GM19397 (cell line): ENCODE results near the gene CDH26.
"Not testable (repeated sequence)": the region's sequence is repeated elsewhere in the genome, so short reads cannot be mapped to it uniquely, and the experiment has no call there.

Experiments
- ATAC-seq: cut with Tn5 transposase; IDR thresholded peaks from one replicate; pipeline ENCODE4 v1.9.1; 2021; ENCODE audit warnings: mild to moderate bottlenecking, moderate library complexity; ENCODE audit not compliant: unreplicated experiment

Gene CDH26

GRCh38 chr20:60040471-60041162 is 82.4 kb downstream of the CDH26 start:
- no peak for ATAC-seq

GRCh38 chr20:60041436-60042165 is 83.4 kb downstream of the CDH26 start:
- ATAC-seq: not testable (repeated sequence)

GRCh38 chr20:60043435-60043834 is 85.2 kb downstream of the CDH26 start:
- no peak for ATAC-seq

- ATAC-seq: no peak
Observed at GRCh38 chr20:60046011-60046413, 87.8 kb downstream of the CDH26 start.

- ATAC-seq: no peak
Observed at GRCh38 chr20:60046436-60046835, 88.2 kb downstream of the CDH26 start.

- ATAC-seq: no peak
Observed at GRCh38 chr20:60046860-60047259, 88.6 kb downstream of the CDH26 start.

GRCh38 chr20:60048634-60049521 is 90.7 kb downstream of the CDH26 start:
- ATAC-seq: no peak

- no peak for ATAC-seq
Observed at GRCh38 chr20:60049601-60050000, 91.4 kb downstream of the CDH26 start.

- no peak for ATAC-seq
Observed at GRCh38 chr20:60050193-60050947, 92.1 kb downstream of the CDH26 start.

- no peak for ATAC-seq
Observed at GRCh38 chr20:60051911-60052310, 93.7 kb downstream of the CDH26 start.

- no peak for ATAC-seq
Observed at GRCh38 chr20:60052322-60052721, 94.1 kb downstream of the CDH26 start.

- ATAC-seq: no peak
Observed at GRCh38 chr20:60053125-60053817, 95.0 kb downstream of the CDH26 start.

GRCh38 chr20:60053818-60054190 is 95.6 kb downstream of the CDH26 start:
- ATAC-seq: no peak

GRCh38 chr20:60054716-60055634 is 96.8 kb downstream of the CDH26 start:
- ATAC-seq: no peak

- ATAC-seq: peak; percentile 47
Observed at GRCh38 chr20:60055740-60056139, 97.5 kb downstream of the CDH26 start.

GRCh38 chr20:60056407-60057122 is 98.3 kb downstream of the CDH26 start:
- ATAC-seq: no peak

- peak; percentile 45 for ATAC-seq
Observed at GRCh38 chr20:60057123-60057865, 99.1 kb downstream of the CDH26 start.
